NCI-H2171 (cell line): ENCODE data around the gene RRBP1.
"Not testable (repeated sequence)": the region's sequence is repeated elsewhere in the genome, so short reads cannot be mapped to it uniquely, and the experiment has no call there.

Source experiments
- DNase-seq: peaks from one replicate; lab custom pipeline; 2025; lab: John Stamatoyannopoulos, UW

RRBP1 gene

DNA sequence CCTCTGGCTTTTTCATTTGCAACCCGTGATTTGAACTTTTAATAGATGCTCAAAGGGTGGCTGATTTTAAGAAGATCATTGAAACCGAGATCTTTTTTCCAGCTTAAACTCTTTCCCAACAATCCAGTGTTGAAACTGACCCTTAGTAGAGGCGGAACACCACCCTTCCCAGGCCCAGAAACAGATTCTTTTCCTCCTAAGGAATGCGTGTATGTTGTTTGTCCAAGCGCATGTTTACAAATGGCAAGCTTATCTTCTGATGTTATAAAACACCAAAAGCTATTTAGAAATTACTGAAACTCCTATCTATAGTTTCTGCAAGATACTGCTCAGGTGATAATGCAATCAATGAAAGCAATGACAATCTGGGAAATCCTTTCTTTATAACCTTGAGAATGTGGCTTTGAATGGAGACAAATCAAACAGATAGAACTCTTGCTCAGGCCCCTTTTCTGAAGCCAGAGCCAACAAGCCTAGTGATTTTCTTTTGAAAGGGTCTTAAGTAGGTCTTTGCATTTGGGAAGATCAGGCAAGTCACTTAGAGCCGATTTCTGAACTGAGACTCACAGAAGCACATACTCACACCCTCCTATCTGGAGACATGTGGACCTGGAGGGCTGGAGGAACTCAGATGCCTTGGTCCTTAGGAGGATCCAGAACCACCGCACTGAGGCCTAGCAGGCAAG is 26.8 kb upstream of the RRBP1 start:
- no peak for DNase-seq

DNA sequence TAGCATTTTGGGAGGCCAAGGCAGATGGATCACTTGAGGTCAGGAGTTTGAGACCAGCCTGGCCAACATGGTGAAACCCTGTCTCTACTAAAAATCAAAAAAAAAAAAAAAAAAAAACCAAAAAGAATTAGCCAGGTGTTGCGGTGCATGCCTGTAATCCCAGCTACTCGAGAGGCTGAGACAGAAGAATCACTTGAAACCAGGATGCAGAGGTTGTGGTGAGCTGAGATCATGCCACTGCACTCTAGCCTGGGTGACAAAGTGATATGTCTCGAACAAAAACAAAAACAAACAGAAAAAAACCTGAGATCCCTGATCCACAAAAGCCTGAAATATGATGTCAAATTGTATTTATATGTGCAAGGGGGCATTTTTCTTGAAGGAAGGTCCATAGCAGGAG is 25.9 kb upstream of the RRBP1 start:
- not testable (repeated sequence) for DNase-seq

GRCh38 chr20:17706632-17707031 is 24.6 kb upstream of the RRBP1 start:
- no peak for DNase-seq

DNA sequence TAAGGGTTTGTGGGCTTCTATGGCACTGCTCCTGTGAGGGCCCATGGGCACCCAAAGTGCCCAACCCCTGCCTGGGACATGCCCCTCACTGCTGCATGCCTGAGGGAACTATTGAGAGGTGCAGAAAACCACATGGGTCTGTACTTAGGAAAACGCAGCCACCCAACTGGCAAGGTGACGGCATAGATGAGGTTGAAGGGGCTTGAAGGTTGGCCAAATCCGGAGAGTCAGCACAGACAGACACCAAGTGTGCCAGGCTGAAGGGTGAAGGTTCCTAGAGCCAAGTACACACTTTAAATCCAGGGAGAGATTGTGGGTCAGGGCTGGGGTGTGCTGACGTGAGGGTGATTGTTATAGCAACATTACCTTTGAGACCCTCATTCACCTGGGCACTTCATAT is 23.9 kb upstream of the RRBP1 start:
- DNase-seq, result no peak

- DNase-seq, result no peak
Observed at GRCh38 chr20:17704589-17705317, 22.7 kb upstream of the RRBP1 start.

- no peak for DNase-seq
Observed at GRCh38 chr20:17701826-17702225, 19.8 kb upstream of the RRBP1 start.

DNA sequence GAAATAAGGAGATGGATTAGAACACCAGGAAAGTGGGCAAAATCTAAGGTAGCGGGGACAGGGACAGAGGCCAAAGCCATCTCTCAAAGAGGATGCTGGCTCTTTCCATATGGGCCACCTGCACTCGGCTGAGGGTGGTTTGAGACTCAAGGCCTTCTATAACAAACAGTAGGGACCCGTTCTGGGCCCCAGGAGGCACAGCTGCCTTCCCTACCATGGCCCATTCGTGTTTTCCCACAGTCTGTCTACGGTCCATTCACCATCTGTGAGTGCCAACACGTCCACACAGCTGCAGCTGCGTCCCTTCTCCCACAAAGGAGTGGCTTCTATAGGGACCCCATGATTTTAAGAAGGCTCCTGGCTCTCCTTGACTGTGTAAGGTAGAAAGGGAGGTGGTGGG is 18.6 kb upstream of the RRBP1 start:
- DNase-seq, result no peak

DNA sequence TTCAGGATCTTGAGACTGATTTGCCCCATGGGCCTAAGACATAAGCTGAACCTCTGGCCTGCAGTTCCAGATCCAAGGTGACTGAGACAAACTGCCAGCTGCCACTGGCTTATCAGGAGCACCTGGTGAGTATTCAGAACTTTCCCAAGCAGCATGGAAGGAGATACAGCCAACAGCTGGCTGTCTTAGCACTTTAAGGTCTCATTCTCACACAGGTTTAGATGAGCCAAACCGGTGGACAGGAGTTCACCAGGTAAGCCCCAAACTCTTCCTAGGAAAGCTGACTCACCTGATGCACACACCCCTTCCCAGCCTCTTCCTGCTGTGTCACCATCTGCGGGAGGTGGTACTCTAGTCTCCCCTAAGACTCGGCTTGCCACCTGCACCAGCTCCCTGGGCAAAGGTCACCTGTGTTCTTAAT is 17.9 kb upstream of the RRBP1 start, which contains the start of gene BANF2:
BANF2 (plus strand) TSS at position 36 of the 421 bp plus-strand sequence. CDS start 25,060 bp downstream, outside the sequence.
- no peak for DNase-seq

GRCh38 chr20:17698384-17698783 is 16.3 kb upstream of the RRBP1 start:
- DNase-seq, result no peak

- no peak for DNase-seq
Observed at GRCh38 chr20:17697171-17697570, 15.1 kb upstream of the RRBP1 start.

DNA sequence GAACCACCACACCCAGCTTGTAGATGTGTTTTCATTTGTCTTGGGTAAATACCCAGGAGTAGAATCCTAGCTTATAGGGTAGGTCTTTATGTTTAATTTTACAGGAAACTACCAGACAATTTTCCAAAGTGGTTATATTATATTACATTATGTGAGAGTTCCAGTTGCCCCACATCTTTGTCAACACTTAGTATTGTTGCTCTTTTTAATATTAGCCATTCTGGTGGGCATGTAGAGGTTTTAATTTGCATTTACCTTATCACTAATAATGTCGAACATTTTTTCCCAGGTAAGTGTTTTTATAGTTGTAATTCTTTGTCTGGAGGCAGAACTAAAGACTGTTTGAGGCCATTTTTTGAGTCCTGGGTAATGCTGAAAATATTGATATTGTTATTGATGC is 14.2 kb upstream of the RRBP1 start:
- DNase-seq, result no peak

DNA sequence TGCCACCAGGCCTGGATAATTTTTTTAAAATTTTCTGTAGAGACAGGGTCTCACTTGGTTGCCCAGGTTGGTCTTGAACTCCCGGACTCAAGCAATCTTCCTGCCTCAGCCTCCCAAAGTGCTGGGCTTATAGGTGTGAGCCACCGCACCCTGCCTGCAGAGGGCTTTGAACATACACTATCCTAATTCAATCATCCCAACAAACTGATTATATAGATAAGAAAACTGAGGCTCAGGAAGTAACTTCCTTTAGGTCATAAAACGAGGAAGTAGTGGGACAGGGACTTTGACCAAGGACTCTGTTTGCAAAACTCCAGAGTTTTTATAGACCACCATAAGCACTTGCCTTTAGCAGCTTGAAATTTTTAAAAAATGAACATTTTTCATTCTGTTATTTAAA is 12.7 kb upstream of the RRBP1 start:
- DNase-seq, result no peak

GRCh38 chr20:17693444-17694001 is 11.5 kb upstream of the RRBP1 start:
- DNase-seq, result no peak

GRCh38 chr20:17691758-17692157 is 9.7 kb upstream of the RRBP1 start:
- DNase-seq, result no peak

DNA sequence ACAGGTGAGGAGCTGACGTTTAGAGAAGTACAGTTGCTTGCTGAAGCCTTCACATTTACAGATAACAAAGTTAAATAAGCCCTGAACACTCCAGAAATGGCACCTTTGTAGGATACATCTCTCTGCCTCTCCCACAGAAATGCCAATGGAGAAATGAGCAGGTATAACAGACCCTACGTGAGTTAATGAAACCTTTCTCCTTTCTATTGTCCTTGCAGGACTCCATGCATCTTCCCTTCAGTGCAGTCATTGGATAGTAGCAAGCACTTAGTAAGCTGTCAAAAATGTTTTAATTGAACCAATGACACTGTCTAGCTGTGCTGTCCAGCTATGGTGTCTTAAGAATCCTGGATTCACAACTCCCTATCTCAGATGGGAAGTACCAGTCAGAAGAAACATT is 8.1 kb upstream of the RRBP1 start:
- no peak for DNase-seq

GRCh38 chr20:17688965-17689364 is 6.9 kb upstream of the RRBP1 start:
- DNase-seq, result no peak

- DNase-seq, result no peak
Observed at GRCh38 chr20:17687800-17688199, 5.8 kb upstream of the RRBP1 start.

DNA sequence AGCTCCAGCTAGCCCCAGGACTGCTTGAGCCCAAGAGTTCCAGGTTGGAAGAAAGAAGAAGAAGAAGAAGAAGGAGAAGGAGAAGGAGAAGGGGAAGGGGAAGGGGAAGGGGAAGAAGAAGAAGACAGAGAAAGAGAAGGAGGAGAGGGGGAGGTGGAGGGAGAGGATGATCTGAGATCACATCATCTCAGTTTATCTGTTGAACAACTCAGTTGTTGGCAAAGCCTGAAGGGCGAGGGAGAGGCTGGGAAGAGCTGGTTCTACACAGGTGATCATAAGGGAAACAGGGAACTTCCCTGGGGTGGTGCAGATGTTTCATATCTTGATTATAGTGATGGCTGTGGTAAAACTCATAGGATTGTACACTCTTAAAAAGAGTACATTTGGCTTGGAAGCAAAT is 3.1 kb upstream of the RRBP1 start:
- no peak for DNase-seq

DNA sequence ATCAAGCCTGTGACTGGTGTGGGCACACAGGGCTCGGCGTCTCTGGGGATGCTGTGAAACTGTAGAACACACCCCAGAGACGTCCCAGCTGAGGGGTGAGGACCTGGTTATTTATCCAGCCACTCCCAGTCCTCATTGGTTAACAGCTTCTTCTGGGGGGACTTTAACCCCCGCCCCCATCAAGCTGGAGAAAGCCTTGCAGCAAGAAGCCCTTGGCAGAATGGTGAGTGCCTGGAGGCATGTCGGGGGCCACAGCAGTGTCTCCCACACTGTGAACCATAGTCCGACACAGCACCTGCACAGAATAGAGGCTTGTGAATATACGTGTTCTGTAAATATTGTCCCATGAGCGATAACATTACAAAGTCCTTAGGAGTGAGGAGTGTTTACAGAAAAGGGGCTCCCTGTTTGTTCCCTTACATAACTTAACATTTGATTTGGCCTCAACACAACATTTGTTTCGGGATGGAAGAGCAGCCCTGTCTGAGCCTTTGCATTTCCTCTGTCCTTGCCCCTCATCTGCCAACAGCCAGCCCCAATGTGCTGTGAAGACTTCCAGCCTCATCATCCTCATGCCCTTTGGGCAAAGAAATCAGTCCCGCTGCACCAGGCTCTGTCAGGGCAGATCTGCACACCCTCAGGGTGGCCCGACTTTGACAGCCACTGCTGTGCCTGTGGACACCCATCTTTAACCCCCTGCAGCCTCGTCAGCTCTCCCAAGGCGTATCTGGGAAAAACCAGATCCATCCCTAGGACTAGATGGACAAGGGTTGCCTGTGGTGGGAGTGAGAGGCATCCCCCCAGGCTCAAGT is 2.2 kb upstream of the RRBP1 start:
- DNase-seq, result no peak

DNA sequence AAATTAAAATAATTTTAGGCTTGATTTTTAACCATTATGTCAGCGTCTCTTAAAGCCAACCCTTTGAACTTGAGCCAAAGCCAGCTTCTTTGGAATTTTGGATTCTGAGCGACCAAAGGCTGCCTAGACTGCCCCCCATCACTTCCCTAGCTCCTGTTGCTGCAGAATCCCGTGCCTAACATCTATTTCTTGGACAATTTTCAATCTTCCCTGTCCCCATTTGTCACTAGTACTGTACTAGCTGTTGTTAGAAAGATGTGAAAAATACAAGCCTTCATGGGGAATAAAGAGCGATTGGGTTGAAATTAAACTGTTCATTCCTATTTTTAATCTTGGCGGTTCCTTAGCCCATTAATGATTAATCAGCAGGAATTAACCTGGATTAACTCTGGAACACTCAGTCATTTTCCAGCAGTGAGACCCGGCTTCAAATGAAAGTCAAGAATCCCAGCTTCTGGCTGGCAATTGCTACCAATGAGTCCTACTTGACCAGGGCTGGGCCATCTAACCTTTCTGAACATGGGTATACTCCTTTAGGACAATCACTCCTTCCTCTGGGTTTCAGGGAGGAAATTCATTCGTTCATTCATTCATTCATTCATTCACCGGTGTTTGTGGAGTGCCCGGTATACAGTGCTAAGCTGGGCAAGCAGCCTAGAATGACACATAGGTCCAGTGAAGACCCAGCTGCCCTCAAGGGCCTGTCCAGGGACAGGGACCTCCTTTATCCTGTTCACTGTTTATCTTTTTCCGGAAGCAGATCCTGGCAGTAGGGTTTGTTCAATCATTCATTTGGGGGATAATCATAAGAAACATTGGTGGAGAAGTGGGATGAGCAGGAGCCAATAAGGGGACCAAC is 1.4 kb upstream of the RRBP1 start:
- DNase-seq, result no peak

- no peak for DNase-seq
Observed at GRCh38 chr20:17682889-17683198, 802 bp upstream of the RRBP1 start.

- no peak for DNase-seq
Observed at GRCh38 chr20:17681726-17682102, 328 bp downstream of the RRBP1 start.
